HG03139 (cell line): ENCODE results near the gene TSPAN1.
"Not testable (repeated sequence)": the region's sequence is repeated elsewhere in the genome, so short reads cannot be mapped to it uniquely, and the experiment has no call there.

Source experiments
- ATAC-seq: cut with Tn5 transposase; IDR thresholded peaks from one replicate; pipeline ENCODE4 v1.9.1; 2021; ENCODE audit not compliant: unreplicated experiment

Gene TSPAN1

DNA sequence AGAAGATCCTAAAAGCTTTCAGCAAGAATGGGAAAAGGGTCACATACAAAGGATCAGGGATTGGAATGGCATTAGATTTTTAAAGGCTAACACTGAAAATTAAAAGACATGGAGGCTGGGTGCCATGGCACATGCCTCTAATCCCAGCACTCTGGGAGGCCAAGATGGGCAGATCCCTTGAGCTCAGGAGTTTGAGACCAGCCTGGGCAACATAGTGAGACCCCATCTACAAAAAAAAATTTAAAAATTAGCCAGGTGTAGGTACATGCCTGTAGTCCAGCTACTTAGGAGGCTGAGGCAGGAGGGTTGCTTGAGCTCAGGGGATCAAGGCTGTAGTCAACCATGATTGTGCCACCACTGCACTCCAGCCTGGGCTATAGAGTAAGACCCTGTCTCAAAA is 40.6 kb downstream of the TSPAN1 start:
- no peak for ATAC-seq

DNA sequence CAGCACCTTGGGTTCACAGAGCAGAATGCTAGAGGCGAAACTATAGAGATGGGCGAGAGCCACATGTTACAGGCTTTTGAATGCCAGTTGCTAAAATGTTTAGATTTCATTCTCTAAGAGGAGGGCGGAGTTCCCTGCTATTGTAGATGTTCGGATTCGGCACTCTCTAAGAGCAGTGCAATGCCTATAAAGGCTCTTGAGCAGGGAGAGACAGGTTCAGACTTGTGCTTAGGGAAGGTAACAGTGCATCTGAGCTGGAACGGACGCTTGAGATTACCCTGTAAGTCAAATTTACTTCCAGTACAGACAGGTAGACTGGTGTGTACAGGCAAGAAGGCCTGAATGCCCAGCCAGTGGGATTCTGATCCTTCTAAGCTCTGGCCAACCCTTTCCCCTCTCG is 43.6 kb downstream of the TSPAN1 start:
- ATAC-seq: no peak

DNA sequence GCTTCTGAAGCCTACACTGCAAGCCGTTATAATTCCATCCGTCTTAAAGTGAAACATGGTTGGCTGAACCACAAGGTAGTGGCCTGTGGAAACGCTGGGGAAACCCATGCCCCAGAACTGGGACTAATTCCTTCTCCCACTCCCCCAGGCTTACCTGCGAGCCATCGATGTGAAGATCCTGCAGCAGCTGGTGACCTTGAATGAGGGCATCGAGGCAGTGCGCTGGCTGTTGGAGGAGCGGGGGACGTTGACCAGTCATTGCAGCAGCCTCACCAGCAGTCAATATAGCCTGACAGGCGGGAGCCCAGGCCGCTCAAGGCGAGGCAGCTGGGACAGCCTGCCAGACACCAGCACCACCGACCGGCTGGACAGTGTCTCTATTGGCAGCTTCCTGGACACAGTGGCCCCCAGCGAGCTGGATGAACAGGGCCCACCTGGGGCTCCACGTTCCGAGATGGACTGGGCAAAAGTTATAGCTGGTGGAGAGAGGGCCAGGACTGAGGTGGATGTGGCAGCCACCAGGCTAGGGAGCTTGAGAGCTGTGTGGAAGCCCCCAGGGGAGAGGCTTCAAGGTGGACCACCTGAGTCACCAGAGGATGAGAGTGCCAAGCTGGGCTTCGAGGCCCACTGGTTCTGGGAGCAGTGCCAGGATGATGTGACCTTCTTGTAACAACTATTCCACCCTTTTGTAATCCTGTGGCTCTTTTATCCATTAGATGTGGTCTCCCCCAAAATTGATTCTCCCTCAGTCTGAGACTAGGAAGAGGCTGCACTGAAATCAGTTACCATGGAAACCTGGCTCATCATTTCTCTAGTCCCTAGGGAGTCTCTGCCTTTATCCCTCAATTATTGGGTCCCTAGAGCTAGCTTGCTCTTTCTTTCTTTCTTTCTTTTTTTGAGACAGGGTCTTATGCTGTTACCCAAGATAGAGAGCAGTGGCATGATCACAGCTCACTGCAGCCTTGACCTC is 44.9 kb downstream of the TSPAN1 start:
- no peak for ATAC-seq

DNA sequence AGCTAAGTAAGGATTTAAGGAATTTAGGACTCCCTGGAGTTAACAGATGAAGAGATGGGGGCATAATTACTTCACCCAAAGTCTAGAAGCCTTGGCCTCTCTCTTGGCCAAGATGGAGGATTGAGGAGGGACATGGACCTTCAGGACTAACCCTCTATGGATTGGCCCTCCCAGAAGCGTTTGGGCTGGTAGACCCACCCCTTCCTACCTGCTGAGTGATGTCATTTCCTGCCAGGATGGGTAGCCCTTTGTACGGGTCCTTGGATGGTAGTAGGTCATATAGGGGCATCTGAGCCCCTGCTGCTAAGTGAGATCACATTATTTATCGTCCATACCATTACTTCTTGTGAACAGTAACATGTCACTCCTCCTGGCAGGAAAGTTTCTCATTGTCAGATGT is 45.9 kb downstream of the TSPAN1 start:
- no peak for ATAC-seq

GRCh38 chr1:46221749-46222148 is 46.9 kb downstream of the TSPAN1 start:
- no peak for ATAC-seq

DNA sequence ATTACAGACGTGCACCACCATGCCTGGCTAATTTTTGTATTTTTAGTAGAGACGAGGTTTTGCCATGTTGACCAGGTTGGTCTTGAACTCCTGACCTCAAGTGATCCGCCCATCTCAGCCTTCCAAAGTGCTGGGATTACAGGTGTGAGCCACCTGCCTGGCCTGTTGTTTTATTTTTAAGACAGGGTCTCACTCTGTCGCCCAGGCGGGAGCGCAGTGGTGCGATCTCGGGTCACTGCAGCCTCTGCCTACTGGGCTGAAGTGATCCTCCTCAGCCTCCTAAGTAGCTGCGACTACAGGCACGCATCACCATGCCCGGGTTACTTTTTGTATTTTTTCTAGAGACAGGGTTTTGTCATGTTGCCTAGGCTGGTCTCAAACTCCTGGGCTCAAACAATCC is 48.2 kb downstream of the TSPAN1 start:
- not testable (repeated sequence) for ATAC-seq

DNA sequence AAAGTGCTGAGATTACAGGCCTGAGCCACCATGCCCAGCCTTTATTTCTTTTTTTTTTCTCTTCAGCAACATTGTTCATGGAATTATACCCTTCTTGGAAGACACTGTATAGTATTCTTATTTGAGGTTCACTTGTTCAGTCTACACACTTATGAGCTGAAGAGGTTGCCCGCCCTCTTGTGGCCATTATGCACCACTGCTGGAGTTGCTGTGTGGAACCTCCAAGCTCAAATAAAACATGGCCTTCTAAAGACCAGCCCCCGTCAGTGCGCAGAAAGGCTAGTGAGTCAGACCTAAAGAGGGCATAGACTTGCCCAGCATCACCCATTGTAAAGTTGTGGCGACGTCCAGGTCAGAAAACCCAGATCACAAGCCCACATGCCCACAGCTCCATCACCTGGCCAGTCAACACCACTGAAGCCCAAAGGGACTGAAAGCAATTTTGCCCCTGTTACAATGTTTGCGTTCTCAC is 48.6 kb downstream of the TSPAN1 start:
- ATAC-seq: peak; percentile 75

DNA sequence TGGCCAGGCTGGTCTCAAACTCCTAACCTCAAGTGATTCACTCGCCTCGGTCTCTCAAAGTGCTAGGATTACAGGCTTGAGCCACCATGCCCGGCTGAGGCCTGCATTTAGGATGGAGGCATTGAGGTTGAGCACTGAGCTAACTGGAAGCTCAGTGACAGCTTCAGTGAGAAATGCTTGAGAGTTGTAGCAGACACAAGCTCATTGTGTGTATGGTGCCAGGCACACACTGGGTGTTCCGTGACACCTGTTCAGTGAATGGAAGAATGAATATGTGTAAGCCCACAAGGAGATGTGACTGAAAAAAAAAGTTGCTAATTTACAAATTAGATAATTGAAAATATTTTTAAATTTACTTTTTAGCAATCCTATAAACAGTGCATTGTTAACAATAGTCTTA is 50.1 kb downstream of the TSPAN1 start:
- no peak for ATAC-seq

DNA sequence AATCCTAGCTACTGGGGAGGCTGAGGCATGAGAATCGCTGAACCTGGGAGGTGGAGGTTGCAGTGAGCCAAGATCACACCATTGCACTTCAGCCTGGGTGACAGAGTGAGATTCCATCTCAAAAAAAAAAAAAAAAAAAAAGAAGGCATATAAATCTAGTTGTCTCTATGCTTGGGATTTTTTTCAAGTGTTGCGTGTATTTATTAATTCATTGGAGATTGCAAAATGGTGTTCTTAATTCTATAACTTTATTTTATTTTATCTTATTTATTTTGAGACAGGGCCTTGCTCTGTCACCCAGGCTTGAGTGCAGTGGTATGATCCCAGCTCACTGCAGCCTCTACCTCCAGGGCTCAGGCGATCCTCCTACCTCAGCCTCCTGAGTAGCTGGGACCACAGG is 56.3 kb downstream of the TSPAN1 start:
- ATAC-seq: not testable (repeated sequence)
